HT1080 (cell line): ENCODE results near the gene CDC42EP5. TPM values are rescaled to one million over a fixed set of nuclear protein-coding genes. Genes with fewer than 3 reads are reported as not detected.

Source experiments
- DNase-seq: peaks from one replicate; pipeline ENCODE4 v3.0.0-alpha.2; 2015; ENCODE audit warnings: low read depth
- total RNA-seq: library from RNA; depleted of rRNA; stranded (reverse); fragments of >200 nt; shearing (Covaris generic); gene quantifications from 2 replicates; pipeline ENCODE4 v1.2.3, GENCODE V29; 2014

Gene CDC42EP5
- total RNA-seq, 1 experiment from 2014 or later = 1.8 TPM

DNA sequence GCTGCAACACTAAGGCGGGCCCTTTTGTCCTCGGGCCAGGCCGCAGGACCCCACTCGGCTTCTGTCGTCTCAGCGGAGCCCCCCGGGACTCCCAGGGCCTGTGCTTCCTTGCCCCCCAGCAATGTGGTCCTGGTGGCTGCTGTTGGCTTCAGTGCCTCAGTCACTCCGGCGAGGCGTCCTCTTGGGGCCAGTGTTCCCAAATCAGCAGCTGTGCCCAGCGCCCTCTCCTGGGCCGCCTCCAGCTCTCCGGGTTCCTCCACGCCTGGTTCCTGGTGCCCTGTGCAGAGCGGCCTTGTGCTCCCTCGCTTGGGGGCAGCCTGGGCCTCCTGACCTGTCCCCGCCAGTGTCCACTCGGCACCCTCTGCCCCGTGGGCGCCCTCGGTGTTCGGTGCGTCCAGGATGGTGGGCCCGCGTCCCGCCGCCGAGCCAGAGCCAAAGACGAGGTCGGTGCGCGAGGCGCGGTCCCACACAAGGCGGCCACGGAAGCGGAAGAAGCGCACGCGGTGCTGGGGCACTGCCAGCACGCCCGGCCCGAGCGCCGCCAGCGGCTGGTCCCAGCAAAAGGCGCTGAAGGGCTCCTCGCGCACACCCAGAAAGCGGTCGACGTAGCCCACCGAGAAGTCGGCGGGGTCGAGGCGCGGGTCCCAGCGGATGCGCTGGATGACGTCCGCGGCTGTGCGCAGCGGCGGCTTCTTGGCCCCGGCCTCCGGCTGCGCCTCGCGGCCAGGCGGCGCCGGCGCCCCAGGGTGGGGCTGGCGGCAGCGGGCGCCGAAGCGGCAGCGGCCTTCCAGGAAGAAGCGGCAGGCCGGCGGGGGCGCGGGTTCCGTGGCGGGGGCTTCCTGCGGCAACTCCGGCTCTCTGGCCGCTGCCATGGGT, 10.2 kb downstream of the CDC42EP5 start:
- DNase-seq = peak; percentile 52

DNA sequence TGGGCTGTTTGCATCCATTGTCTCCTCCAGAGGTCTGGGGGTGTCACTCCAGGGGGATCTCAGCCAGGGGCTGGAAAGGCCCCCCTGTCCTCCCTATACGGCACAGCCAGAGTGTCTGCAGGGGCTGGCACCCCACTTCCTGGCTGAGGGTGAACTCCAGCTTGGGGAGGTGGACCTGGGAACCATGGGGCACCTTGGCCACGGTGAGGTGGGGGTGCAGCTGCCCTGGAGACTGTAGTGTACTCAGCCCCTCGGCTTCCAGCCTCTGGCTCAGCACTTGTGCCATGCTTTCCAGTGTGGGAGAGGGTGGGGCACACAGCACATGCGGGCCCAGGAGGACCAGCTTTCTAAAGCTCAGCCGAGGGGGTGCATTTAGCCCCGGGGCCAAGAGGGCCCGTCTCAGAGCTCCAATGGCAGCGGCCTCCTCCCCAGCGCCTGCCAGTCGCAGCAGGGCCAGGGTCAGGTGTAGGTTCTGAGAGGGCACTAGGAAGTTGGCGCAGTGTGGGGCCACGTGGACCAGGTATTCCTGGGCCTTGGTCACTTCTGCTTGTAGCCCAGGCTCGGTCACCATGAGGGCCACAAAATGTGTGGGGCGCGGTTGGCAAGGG, 10.9 kb downstream of the CDC42EP5 start:
- DNase-seq = no peak

GRCh38 chr19:54461613-54462012, 11.5 kb downstream of the CDC42EP5 start:
- no peak for DNase-seq

DNA sequence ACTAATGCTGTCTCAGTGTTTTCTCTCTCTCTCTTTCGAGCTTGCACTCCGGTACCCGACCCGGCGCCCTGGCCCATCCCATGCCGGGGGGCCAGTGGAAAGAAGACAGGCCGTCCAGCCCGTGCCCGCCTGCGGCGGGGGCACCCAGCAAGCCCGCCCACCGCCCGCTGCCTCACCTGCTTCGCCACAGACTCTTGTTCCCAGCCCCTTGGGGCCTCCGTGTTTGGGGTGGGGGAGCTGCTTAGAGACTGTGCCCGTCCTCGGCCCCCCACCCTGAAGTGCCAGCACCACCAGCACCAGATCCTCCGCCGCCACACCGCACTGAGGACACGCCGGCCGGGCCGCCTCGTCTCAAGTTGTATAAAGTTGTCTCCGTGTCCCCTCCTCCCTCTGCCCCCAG, 11.9 kb downstream of the CDC42EP5 start:
- no peak for DNase-seq

GRCh38 chr19:54460230-54461005, 12.7 kb downstream of the CDC42EP5 start:
- DNase-seq = no peak

DNA sequence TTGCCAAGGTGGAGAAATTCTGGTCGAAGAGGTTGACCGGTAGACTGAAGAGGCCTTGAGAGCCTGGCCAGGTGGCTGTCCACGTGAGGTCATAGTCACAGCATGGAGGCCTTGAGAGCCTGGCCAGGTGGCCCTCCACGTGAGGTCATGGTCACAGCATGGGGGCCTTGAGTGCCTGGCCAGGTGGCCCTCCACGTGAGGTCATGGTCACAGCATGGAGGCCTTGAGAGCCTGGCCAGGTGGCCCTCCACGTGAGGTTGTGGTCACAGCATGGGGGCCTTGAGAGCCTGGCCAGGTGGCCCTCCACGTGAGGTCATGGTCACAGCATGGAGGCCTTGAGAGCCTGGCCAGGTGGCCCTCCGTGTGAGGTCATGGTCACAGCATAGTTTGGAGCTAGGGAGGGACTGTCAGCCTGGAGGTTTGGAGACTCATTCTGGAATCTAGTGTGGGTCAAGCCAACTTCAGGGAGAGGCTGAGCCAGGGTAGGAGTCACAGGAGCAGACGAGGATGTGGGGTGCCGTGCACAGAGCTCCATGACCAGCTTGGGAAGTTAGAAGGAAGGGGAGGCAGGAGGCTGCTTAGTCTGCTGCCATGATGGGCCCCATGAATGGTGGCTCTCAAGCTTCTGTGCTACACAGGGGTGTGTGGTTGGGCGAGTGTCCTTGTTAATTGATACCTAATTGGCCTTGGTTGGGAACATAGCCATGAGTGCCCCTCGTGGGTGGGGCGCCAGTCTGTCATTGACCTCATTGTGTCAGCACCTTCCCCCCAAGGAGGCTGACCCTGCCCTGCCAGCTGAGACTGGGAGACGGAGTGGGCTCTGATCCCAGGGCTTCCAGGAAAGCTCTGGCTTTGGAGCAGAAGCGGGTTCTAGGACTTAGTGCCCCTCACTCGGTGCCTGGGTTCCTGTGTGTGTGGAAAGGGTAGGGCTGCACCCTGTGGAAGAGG, 13.5 kb downstream of the CDC42EP5 start:
- DNase-seq = no peak

DNA sequence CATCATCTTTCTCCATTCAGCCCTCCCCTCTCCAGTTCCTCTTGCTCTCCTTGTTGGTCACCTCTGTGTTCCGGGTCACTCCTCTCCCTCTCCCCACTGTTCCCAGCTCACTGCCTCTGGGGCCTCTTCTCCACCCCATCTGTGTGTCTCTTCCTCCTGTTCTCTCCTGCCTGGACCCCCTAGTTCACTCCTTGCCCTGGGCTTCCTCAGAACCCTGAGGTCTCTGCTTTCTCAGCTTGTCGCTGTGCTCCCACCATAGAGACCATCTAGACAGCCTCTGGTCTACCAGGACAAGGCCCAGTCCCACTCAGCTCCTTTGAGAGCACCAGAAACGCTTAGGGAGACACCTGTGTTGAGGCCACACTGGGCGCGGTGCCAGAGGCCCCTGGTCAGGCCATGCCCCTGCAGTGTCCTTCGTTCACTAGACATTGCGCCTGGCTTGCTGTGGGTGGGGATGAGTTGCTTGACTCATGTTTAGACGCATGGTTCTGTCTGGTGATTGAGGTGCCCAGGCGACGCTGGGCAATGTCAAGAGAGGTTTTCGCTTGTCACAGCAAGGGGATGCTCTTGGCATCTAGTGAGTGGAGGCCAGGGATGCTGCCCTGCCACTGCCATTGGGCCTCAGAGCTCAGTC, 14.3 kb downstream of the CDC42EP5 start:
- no peak for DNase-seq

- DNase-seq = no peak
These were observed 15.1 kb downstream of the CDC42EP5 start for GRCh38 chr19:54457773-54458647.

DNA sequence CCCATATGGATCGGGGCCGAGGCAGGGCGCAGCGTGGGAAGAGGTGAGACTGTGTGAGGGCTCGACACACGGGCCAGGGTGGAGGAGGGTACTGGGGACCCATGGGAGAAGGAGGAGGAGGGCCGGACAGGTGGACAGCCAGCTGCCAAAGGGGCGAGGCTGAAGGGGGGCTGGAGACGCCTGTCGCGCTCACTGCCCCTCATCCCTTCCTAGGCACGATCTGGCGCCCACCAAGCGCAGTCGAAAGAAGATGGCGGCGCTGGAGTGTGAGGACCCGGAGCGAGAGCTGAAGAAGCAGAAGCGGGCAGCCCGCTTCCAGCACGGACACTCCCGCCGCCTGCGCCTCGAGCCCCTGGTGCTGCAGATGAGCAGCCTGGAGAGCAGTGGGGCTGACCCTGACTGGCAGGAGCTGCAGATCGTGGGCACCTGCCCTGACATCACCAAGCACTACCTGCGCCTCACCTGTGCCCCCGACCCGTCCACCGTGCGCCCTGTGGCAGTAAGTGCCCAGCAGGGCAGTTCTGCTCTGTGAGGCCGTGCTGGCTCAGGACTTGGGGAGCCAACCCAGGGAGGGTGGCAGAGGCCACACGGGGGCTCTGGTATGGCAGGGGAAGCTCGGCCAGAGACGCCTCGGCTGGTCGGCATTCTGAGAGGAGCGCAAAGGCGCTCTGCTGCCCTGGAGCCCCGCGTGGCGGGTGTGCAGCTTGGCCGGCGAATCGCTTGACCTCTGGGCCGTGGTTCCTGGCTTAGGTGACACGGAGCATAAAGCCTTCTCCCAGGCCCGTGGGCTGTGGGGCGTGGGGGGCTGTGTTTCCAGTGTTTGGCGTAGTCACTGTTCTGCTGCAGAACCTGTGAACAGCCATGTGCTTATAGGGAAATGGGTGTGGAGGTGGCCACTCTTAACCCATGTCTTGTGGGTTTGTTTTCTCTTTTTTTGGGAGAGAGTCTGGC, 16.4 kb downstream of the CDC42EP5 start:
- DNase-seq = no peak

DNA sequence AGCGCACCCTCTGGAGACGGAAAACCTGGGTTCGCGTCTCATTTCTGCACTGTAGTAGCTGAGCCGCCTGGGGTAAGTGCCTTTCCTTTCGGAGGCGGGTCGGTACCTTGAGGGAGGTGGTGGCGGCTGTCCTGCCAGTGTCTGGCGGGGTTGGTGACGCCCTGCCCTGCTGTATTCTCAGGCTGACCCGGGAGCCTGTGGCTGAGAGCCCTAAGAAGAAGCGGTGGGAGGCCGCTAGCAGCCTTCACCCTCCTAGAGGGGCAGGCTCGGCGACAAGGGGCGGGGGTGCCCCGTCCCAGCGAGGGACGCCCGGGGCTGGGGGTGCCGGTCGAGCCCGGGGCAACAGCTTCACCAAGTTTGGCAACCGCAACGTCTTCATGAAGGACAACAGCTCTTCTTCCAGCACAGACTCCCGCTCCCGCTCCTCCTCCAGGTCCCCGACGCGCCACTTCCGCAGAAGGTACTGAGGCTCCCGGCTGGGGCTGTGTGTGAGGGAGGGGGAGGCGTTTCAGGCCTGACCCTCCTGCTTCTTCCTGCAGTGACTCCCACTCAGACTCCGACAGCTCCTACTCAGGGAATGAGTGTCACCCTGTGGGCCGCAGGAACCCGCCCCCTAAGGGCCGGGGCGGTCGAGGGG, 17.2 kb downstream of the CDC42EP5 start:
- DNase-seq = no peak

DNA sequence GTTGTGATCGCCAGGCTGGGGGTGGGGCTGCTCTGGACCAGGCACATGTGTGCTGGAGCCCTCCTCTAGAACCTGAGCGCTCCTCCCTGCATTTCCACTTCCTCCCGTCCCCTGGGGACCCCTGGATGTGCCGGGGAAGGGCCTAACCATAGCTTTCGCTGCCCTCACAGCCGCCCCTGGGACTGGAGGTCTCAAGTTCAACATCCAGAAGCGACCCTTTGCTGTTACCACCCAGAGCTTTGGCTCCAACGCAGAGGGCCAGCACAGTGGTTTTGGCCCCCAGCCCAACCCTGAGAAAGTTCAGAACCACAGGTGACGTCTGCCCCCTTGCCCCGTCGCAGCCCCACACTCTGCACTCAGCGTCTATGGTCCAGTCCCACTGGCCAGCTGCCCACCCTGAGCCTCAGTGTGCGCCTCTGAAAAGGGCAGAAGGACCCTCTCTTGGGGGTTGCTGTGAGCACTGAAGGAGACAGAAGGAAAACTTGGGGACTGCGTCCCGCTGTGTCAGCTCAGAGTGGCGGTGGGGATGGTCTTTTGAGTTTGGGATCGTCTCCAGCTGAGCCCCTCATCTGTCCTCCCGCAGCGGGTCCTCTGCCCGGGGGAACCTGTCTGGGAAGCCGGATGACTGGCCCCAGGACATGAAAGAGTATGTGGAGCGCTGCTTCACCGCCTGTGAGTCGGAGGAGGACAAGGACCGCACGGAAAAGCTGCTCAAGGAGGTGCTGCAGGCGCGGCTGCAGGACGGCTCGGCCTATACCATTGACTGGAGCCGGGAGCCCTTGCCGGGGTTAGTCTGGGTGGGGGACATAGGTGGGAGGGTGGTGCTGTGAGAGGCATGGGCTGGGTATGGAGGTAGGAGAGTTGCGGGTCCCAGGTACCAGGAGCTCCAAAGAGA, 18.1 kb downstream of the CDC42EP5 start:
- no peak for DNase-seq

DNA sequence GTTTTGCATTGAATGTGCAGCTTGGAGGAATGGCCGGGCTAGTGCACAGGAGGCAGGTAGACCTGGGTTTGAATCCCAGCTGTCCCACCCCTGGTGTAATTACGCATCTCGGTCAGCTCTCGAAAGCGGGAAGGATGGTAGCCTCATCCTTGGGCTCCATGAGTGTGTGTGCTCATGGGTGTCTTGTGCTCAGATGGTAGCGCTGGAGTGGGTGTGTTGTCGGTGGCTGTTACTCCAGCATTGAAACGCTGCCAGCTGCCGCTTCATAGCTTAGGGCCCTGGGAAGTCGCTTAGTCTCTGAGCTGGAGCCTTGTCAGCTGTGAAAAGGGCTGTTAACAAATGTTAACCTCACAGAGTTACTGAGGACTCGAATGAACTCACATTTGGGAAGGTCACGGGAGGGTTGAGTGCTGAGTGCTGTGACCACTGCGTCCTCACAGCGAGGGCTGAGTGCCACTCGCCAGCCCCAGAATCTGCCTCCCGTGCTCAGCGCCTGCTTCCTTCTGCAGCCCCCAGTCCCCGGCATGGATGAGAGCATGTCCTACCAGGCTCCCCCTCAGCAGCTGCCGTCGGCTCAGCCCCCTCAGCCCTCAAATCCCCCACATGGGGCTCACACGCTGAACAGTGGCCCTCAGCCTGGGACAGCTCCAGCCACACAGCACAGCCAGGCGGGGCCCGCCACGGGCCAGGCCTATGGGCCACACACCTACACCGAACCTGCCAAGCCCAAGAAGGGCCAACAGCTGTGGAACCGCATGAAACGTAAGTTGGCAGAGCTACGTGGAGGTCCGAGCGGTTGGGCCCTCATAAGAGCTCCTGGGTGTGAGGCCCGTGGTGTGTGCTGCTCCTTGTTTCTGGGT, 18.9 kb downstream of the CDC42EP5 start:
- no peak for DNase-seq

- no peak for DNase-seq
These were observed 20.5 kb downstream of the CDC42EP5 start for GRCh38 chr19:54452626-54453025.

GRCh38 chr19:54451997-54452396, 21.1 kb downstream of the CDC42EP5 start:
- no peak for DNase-seq

DNA sequence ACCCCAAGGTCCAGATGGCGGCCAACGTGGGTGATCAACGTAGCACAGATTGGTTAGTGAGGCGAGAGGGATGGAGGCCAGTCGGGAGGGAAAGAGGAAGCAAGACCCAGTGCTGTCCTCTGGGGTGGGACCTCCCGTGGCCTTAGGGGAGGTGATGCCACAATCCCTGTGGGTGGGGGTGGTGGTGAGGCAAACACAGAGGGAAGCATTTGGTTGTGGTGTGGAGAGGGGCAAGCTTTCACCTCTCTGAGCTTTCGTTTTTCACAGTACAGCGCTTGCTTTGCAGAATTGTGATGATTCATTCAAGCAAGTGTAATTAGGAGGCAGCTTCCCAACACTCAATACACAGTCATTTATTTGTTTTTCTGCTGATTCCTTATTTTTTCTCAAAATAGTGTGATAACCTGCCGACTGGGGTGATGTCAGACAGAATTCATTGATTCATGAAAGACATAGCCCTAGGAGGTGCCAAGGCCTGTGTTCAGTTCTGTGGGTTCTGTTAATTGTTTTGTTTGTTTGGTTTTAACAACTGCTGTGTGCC, 21.7 kb downstream of the CDC42EP5 start:
- DNase-seq = no peak

- no peak for DNase-seq
These were observed 23.4 kb downstream of the CDC42EP5 start for GRCh38 chr19:54449701-54450069.
